Pancreas (tissue), 10 donors: ENCODE results near the gene SLC41A3. TPM values are rescaled to one million over a fixed set of nuclear protein-coding genes. Genes with fewer than 3 reads are reported as not detected.
"Not testable (repeated sequence)": the region's sequence is repeated elsewhere in the genome, so short reads cannot be mapped to it uniquely, and the experiment has no call there.

Experiments
- ATAC-seq, 4 donors: fragments of 200-7000 bp; cut with Tn5 transposase; one replicate each; pipeline versions ENCODE4 v1.8.0 to v1.9.1; 2020; ENCODE audit warnings: mild to moderate bottlenecking in 4 of 4, moderate library complexity in 4 of 4
- DNase-seq, 6 donors: peaks; one replicate each; pipeline ENCODE4 v3.0.0-alpha.2; 2020
- FAIRE-seq: peaks from 2 replicates; lab custom pipeline; 2012; peaks lifted over from hg19 to GRCh38; lab: Jason Lieb, UNC
- H3K27ac ChIP-seq, 4 donors: fragments of 200-600 bp; sonication (generic); 1 replicate in 3 of 4; 2 replicates in 1 of 4; pipeline versions ENCODE4 v1.5.0 to v1.8.0; 2020
- H3K27me3 ChIP-seq, 4 donors: fragments of 200-600 bp; one replicate each; pipeline ENCODE4 v1.8.0; 2021
- H3K36me3 ChIP-seq, 3 donors: fragments of 200-600 bp; sonication (generic) in 1 of 3; one replicate each; pipeline versions ENCODE4 v1.5.0 to v1.8.0; 2020 to 2021
- H3K4me1 ChIP-seq, 3 donors: fragments of 200-600 bp; one replicate each; pipeline ENCODE4 v1.8.0; 2021
- H3K4me3 ChIP-seq, 4 donors: fragments of 200-600 bp; sonication (generic) in 2 of 4; one replicate each; pipeline versions ENCODE4 v1.5.0 to v1.8.0; 2020 to 2021
- H3K9me3 ChIP-seq, 4 donors: fragments of 200-600 bp; one replicate each; pipeline ENCODE4 v1.8.0; 2021
- CTCF ChIP-seq, 4 donors: fragments of 200-600 bp; sonication (generic) in 3 of 4; IDR thresholded peaks; one replicate each; pipeline versions ENCODE4 v1.5.0 to v1.8.0; 2021; ENCODE audit warnings: antibody characterized with exemption in 4 of 4
- whole genome bisulfite sequencing, 2 donors: extraction: QIAGEN DNeasy Blood & Tissue Kit; methylation state at CpG; one replicate each; pipeline ENCODE4 v1.1.7; 2013; 5-methylcytosine and 5-hydroxymethylcytosine counted together
- intact Hi-C, 3 donors: fragments of 100-400 bp; cut with DNase I; formaldehyde crosslinking; loops; one replicate each; pipeline versions ENCODE4 v1.11.1 to v1.14.2; 2022
- polyA plus RNA-seq, 2 donors: library from polyadenylated mRNA; stranded (reverse); fragments of 200-250 nt; gene quantifications; one replicate each; pipeline ENCODE4 v1.2.3, GENCODE V29; 2013
- total RNA-seq, 6 donors: library from RNA; stranded (reverse); fragmentation: NEBNext Ultra II Directional in 4 of 6; extraction: Animal tissue kit (Norgen Biotek cat#: 25700) in 4 of 6; gene quantifications; one replicate each; pipeline versions ENCODE4 v1.2.1 to v1.2.4, GENCODE V29; 2021 to 2023
- donor health status: healthy with polysubstance abuse.
- donor health status: DM: no; HTN: no; CAD: no; lungs with moderate emphysema.
- donor health status: DM: no; HTN: no; CAD: no.
- donor health status: control.
- donor health status: control.
- donor health status: Bipolar disorder and iron deficiency.
- donor health status: DM: yes; HTN: yes; CAD: no.
- donor health status: DM: no; HTN: no; CAD: no.
- donor health status: DM: no; HTN: no; CAD: no.
- donor health status: DM: yes; HTN: yes; CAD: no.

The SLC41A3 gene
- total and polyA plus RNA-seq, 8 donors: 19.4 to 38.1 (median 31.1) TPM

GRCh38 chr3:125965505-125965904 lies 118.4 kb downstream of the SLC41A3 start:
- no peaks in the 10 kb centered on the region for H3K9me3 ChIP-seq
- no peaks in the 10 kb centered on the region for H3K36me3 ChIP-seq
- FAIRE-seq (no peak), ATAC-seq (no peak), DNase-seq (no peak)
- H3K4me1 ChIP-seq: no peaks in the 10 kb centered on the region
- no peak overlapping the region for H3K4me3 ChIP-seq
- peaks cover 0 to 3% (median 0%) of the 10 kb centered on the region in 4 donors for H3K27me3 ChIP-seq
- TF ChIP-seq CTCF (IDR thresholded peaks at IDR 0.05): no peak
- H3K27ac ChIP-seq: no peak overlapping the region
- intact Hi-C loops: no loop called here
- WGBS, 2 donors: 89 to 92% methylated on average over 3 of the region's 3 CpGs

- H3K27me3 ChIP-seq, ATAC-seq, H3K27ac ChIP-seq, FAIRE-seq, intact Hi-C loops, DNase-seq, H3K4me3 ChIP-seq, H3K36me3 ChIP-seq, H3K9me3 ChIP-seq, H3K4me1 ChIP-seq: not testable (repeated sequence)
- WGBS, 2 donors: 76 to 83% methylated on average over 1 of the region's 1 CpG
These were observed 120.1 kb downstream of the SLC41A3 start for GRCh38 chr3:125963834-125964233.

- no peaks in the 10 kb centered on the region for H3K36me3 ChIP-seq
- no peak overlapping the region for H3K4me3 ChIP-seq
- 52 to 93% methylated on average over 6 of the region's 6 CpGs for WGBS, 2 donors
- H3K27me3 ChIP-seq: no peaks in the 10 kb centered on the region
- no peak for ATAC-seq
- TF ChIP-seq CTCF (IDR thresholded peaks at IDR 0.05): no peak
- no peaks in the 10 kb centered on the region for H3K9me3 ChIP-seq
- FAIRE-seq: no peak
- H3K27ac ChIP-seq: no peak overlapping the region
- H3K4me1 ChIP-seq: no peaks in the 10 kb centered on the region
- intact Hi-C loops: no loop called here
- DNase-seq: no peak
These were observed 122.7 kb downstream of the SLC41A3 start for GRCh38 chr3:125961289-125961589.

- TF ChIP-seq CTCF (IDR thresholded peaks at IDR 0.05): no peak
- H3K36me3 ChIP-seq: no peaks in the 10 kb centered on the region
- H3K27me3 ChIP-seq: no peaks in the 10 kb centered on the region
- no peak for FAIRE-seq
- peak in 2 of 6 donors; percentile 18 to 42 for DNase-seq
- H3K4me1 ChIP-seq: no peaks in the 10 kb centered on the region
- no peak for ATAC-seq
- intact Hi-C loops: no loop called here
- H3K27ac ChIP-seq: no peak overlapping the region
- H3K4me3 ChIP-seq: no peak overlapping the region
- H3K9me3 ChIP-seq: no peaks in the 10 kb centered on the region
- WGBS, 2 donors: 81 to 85% methylated on average over 11 of the region's 11 CpGs
These were observed 123.3 kb downstream of the SLC41A3 start for GRCh38 chr3:125960456-125961288.

GRCh38 chr3:125960066-125960424 lies 123.9 kb downstream of the SLC41A3 start:
- intact Hi-C loops: no loop called here
- Histone ChIP-seq H3K27me3 (no peaks in the 10 kb centered on the region), H3K4me1 (no peaks in the 10 kb centered on the region), H3K4me3 (no peak overlapping the region), H3K36me3 (no peaks in the 10 kb centered on the region), H3K27ac (no peak overlapping the region), H3K9me3 (no peaks in the 10 kb centered on the region)
- ATAC-seq (no peak), FAIRE-seq (no peak), DNase-seq (peak in 1 of 6 donors; percentile 8)
- WGBS, 2 donors: 88 to 91% methylated on average over 11 to 14 of the region's 14 CpGs
- no peak for TF ChIP-seq CTCF (IDR thresholded peaks at IDR 0.05)
